Measurements from ENCODE around the gene PDLIM1. TPM values are rescaled to one million over a fixed set of nuclear protein-coding genes. Genes with fewer than 3 reads are reported as not detected.

PDLIM1 gene
- total RNA-seq, 1 experiment from 2014 or later = 67.4 TPM

DNA sequence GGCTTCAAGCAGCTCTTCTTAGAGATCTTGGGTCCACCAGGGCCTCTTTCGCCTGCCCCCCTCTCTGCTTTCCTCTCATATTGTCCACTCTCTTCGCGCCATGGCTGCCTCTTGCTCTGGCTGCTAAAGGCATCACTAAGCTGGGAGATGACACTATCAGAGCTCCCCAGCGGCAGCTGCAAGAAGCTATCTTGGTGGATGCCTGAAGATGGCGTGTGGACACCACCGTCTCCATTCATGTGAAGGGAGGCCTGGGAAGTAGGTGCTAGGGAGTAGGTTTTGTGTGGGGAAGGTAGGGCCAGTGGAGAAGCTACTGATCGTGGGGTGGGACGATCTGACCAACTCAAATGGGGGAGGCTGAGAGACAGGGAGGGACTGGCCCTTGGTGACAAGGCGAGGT lies 45.9 kb upstream of the PDLIM1 start:
- CTCF ChIA-PET = no interaction called here
- Histone ChIP-seq H3K4me2 (ENCODE audit: low read length) (no peak overlapping the region), H3K9ac (ENCODE audit: low read length) (no peak overlapping the region), H3K79me2 (ENCODE audit: insufficient read depth, low read length) (no peaks in the 10 kb centered on the region), H3K9me3 (ENCODE audit: control insufficient read depth in 1 of 2, insufficient read depth in 1 of 2, low read depth in 1 of 2, low read length in 2 of 2) (no peaks in the 10 kb centered on the region), H3K27ac (ENCODE audit: low read depth, low read length) (no peak overlapping the region), H3K9me2 (ENCODE audit: insufficient read depth) (no peaks in the 10 kb centered on the region), H2AFZ (ENCODE audit: low read depth, low read length, poor library complexity, severe bottlenecking) (no peak overlapping the region), H4K20me1 (ENCODE audit: insufficient read depth) (no peaks in the 10 kb centered on the region), H3K4me3 (replicated peaks in 1 of 2; ENCODE audit: low read depth in 1 of 2, low read length in 2 of 2) (no peak overlapping the region), H3K27me3 (ENCODE audit: insufficient read depth, low read length) (no peaks in the 10 kb centered on the region), H3K4me1 (ENCODE audit: control insufficient read depth in 1 of 2, insufficient read depth in 2 of 2, low read length in 2 of 2) (peaks cover 0 to 22% of the 10 kb centered on the region in 2 experiments; a peak in 3 of 4 replicates), H3K36me3 (ENCODE audit: control insufficient read depth in 1 of 2, insufficient read depth in 2 of 2, low read length in 2 of 2) (no peaks in the 10 kb centered on the region)
- RAD21 ChIA-PET (ENCODE audit: low non-redundant PET in 1 of 2, low total read pairs in 2 of 2, uncharacterized antibody in 2 of 2, unreplicated experiment in 2 of 2) = no interaction called here
- DNase-seq (ENCODE audit: low read depth, low spot score) (no peak), ATAC-seq (peak; percentile 49; the same call in 1 of the 2 replicates)
- BruUV-seq (replicated peaks) = no TSS peak
- TF ChIP-seq JUND (IDR thresholded peaks at IDR 0.05) = no peak
- no peak for TF ChIP-seq YY1 (IDR thresholded peaks at IDR 0.05; ENCODE audit: extremely low read depth, insufficient replicate concordance, low read depth, low read length)
- no peak for TF ChIP-seq CBX3 (IDR thresholded peaks at IDR 0.05; ENCODE audit: low read depth)
- TF ChIP-seq ELF1 (IDR thresholded peaks at IDR 0.05; ENCODE audit: borderline replicate concordance, low read depth) = no peak
- POLR2A ChIA-PET = no interaction called here
- intact Hi-C loops (cut with micrococcal nuclease) = no loop called here

DNA sequence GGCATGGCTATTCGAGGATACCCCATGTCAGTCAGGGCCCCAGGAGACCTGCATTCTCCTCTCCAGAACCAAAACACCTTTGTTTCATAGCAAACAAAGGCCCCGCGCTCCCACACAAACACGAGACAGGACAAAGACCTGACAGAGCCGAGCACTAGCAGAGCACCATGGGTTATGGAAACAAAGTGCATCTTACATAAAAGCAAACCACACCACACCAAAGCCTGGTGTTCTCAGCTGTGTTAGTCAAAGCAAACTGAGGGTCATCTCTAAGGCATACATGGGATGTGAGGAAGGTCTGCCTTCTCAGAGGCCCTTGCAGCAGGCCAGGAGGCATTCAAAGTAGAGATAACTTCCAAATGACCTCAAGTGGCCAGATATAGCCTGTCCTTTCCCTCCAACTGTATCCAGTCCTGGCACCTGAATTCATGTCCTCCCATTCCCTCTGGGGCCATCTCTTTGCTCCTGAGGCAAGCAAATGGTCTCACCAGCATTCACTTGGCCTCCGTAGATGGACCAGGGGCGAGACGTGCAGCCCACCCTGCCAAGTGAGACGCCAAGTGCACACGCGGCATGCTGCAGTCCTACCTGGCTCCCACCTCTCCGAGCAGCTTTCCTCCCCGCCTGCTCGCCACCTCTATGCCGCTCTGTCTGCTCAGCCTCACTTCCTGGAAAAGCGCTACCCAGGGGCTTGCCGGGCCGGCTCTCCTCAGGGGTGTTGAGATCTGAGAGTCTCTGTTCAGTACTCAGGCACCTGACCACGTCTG lies 45.3 kb upstream of the PDLIM1 start:
- Histone ChIP-seq H3K9ac (ENCODE audit: low read length) (no peak overlapping the region), H3K4me1 (ENCODE audit: control insufficient read depth in 1 of 2, insufficient read depth in 2 of 2, low read length in 2 of 2) (peaks cover 0 to 22% of the 10 kb centered on the region in 2 experiments; a peak in 3 of 4 replicates), H3K4me3 (replicated peaks in 1 of 2; ENCODE audit: low read depth in 1 of 2, low read length in 2 of 2) (no peak overlapping the region), H3K9me2 (ENCODE audit: insufficient read depth) (no peaks in the 10 kb centered on the region), H3K27me3 (ENCODE audit: insufficient read depth, low read length) (no peaks in the 10 kb centered on the region), H3K4me2 (ENCODE audit: low read length) (no peak overlapping the region), H4K20me1 (ENCODE audit: insufficient read depth) (no peaks in the 10 kb centered on the region), H3K27ac (ENCODE audit: low read depth, low read length) (no peak overlapping the region), H3K36me3 (ENCODE audit: control insufficient read depth in 1 of 2, insufficient read depth in 2 of 2, low read length in 2 of 2) (no peaks in the 10 kb centered on the region), H3K9me3 (ENCODE audit: control insufficient read depth in 1 of 2, insufficient read depth in 1 of 2, low read depth in 1 of 2, low read length in 2 of 2) (no peaks in the 10 kb centered on the region), H3K79me2 (ENCODE audit: insufficient read depth, low read length) (no peaks in the 10 kb centered on the region), H2AFZ (ENCODE audit: low read depth, low read length, poor library complexity, severe bottlenecking) (no peak overlapping the region)
- ChIA-PET POLR2A (no interaction called here), RAD21 (ENCODE audit: low non-redundant PET in 1 of 2, low total read pairs in 2 of 2, uncharacterized antibody in 2 of 2, unreplicated experiment in 2 of 2) (no interaction called here), CTCF (no interaction called here)
- intact Hi-C loops (cut with micrococcal nuclease) = no loop called here
- BruUV-seq (replicated peaks) = no TSS peak
- DNase-seq (ENCODE audit: low read depth, low spot score) (no peak), ATAC-seq (no peak)
- TF ChIP-seq CEBPB (IDR thresholded peaks at IDR 0.05; ENCODE audit: low read depth) (no peak), CBX3 (IDR thresholded peaks at IDR 0.05; ENCODE audit: low read depth) (no peak), TCF7L2 (IDR thresholded peaks at IDR 0.05; ENCODE audit: borderline replicate concordance, extremely low read depth, insufficient read depth, insufficient read length) (no peak), SP1 (IDR thresholded peaks at IDR 0.05; ENCODE audit: low read depth) (no peak), FOSL1 (IDR thresholded peaks at IDR 0.05; ENCODE audit: low read depth) (no peak), JUND (IDR thresholded peaks at IDR 0.05) (no peak), YY1 (IDR thresholded peaks at IDR 0.05; ENCODE audit: extremely low read depth, insufficient replicate concordance, low read depth, low read length) (no peak), EZH2phosphoT487 (IDR thresholded peaks at IDR 0.05; ENCODE audit: borderline replicate concordance) (no peak), EGR1 (IDR thresholded peaks at IDR 0.05; ENCODE audit: low read depth) (no peak), POLR2A (IDR thresholded peaks at IDR 0.05; ENCODE audit: borderline replicate concordance, extremely low read depth, insufficient read depth, insufficient read length) (no peak)
- TF ChIP-seq, protein P1, sequence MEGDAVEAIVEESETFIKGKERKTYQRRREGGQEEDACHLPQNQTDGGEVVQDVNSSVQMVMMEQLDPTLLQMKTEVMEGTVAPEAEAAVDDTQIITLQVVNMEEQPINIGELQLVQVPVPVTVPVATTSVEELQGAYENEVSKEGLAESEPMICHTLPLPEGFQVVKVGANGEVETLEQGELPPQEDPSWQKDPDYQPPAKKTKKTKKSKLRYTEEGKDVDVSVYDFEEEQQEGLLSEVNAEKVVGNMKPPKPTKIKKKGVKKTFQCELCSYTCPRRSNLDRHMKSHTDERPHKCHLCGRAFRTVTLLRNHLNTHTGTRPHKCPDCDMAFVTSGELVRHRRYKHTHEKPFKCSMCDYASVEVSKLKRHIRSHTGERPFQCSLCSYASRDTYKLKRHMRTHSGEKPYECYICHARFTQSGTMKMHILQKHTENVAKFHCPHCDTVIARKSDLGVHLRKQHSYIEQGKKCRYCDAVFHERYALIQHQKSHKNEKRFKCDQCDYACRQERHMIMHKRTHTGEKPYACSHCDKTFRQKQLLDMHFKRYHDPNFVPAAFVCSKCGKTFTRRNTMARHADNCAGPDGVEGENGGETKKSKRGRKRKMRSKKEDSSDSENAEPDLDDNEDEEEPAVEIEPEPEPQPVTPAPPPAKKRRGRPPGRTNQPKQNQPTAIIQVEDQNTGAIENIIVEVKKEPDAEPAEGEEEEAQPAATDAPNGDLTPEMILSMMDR (IDR thresholded peaks at IDR 0.05 in 2 of 3, conservative IDR thresholded peaks at IDR 0.05 in 1 of 3; ENCODE audit: borderline replicate concordance in 1 of 3, insufficient read depth in 1 of 3, low read depth in 2 of 3, low read length in 2 of 3) = no peak
- TF ChIP-seq, protein P2, sequence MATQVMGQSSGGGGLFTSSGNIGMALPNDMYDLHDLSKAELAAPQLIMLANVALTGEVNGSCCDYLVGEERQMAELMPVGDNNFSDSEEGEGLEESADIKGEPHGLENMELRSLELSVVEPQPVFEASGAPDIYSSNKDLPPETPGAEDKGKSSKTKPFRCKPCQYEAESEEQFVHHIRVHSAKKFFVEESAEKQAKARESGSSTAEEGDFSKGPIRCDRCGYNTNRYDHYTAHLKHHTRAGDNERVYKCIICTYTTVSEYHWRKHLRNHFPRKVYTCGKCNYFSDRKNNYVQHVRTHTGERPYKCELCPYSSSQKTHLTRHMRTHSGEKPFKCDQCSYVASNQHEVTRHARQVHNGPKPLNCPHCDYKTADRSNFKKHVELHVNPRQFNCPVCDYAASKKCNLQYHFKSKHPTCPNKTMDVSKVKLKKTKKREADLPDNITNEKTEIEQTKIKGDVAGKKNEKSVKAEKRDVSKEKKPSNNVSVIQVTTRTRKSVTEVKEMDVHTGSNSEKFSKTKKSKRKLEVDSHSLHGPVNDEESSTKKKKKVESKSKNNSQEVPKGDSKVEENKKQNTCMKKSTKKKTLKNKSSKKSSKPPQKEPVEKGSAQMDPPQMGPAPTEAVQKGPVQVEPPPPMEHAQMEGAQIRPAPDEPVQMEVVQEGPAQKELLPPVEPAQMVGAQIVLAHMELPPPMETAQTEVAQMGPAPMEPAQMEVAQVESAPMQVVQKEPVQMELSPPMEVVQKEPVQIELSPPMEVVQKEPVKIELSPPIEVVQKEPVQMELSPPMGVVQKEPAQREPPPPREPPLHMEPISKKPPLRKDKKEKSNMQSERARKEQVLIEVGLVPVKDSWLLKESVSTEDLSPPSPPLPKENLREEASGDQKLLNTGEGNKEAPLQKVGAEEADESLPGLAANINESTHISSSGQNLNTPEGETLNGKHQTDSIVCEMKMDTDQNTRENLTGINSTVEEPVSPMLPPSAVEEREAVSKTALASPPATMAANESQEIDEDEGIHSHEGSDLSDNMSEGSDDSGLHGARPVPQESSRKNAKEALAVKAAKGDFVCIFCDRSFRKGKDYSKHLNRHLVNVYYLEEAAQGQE (IDR thresholded peaks at IDR 0.05; ENCODE audit: low read depth) = no peak
- TF ChIP-seq, protein P3, sequence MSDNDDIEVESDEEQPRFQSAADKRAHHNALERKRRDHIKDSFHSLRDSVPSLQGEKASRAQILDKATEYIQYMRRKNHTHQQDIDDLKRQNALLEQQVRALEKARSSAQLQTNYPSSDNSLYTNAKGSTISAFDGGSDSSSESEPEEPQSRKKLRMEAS (IDR thresholded peaks at IDR 0.05) = no peak

All from HCT116 (cell line).